Activated T-cell treated with anti-CD3 and anti-CD28 coated beads, Interleukin-2, amount 50 U/mL, for 48 hours (primary cell): ENCODE data around the gene ACKR2.
A peak's percentile ranks its signal among the peaks of the same experiment; 100 is the strongest.

ENCODE experiments used
- DNase-seq, 2 experiments: peaks; one replicate each; pipeline ENCODE4 v3.0.0-alpha.2; 2020

Gene ACKR2

DNA sequence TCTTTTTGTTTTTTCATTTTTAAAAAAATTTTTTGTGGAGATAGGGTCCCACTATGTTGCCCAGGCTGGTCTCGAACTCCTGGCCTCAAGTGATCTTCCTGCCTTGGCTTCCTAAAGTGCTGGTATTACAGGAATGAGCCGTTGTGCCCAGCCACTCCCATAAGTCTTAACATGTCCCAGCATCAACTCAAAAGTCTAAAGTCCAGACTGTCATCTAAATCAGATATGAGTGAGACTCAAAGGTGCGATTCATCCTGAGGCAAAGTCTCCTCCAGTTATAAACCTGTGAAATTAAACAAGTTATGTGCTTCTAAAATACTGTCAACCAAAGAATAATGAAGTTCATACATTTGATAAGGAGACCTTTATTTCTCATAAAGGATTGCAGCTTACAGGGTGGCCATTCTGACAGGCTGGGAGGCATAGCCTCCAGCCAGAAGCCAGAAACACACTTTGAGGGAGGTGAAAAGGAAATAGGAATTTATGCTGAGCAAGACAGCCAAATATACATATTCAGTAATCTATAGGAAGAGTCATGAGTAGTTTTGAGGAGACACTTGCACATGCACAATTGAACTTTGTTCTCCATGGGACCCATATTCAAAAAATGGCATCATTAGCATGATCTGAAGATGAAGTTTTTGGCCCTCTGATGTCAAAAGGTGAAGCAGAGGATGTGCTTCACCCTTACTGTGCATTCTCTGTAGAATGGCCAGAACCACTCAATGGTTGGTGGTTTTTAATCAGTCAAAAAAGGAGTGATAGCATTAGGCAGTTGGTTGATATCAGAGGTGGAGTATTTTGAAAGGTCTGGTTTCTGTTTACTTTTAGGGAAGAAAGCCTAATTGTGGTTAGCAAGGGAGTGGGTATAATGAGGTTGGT, 85.7 kb downstream of the ACKR2 start:
- DNase-seq: no peak

DNA sequence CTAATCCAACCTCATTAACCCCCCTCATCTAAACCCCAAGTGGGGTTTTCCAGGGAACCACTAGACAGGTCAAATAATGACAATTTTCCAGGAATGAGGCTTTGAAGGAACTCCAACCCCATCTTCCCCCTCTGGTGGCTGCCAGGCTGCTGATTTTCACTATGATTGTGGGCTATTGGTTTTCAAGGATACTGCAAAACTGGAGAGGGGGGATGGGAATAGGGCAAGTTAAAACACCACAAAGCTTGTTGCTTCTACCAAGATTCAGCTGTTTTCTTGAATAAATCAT, 86.3 kb downstream of the ACKR2 start:
- no peak for DNase-seq

DNA sequence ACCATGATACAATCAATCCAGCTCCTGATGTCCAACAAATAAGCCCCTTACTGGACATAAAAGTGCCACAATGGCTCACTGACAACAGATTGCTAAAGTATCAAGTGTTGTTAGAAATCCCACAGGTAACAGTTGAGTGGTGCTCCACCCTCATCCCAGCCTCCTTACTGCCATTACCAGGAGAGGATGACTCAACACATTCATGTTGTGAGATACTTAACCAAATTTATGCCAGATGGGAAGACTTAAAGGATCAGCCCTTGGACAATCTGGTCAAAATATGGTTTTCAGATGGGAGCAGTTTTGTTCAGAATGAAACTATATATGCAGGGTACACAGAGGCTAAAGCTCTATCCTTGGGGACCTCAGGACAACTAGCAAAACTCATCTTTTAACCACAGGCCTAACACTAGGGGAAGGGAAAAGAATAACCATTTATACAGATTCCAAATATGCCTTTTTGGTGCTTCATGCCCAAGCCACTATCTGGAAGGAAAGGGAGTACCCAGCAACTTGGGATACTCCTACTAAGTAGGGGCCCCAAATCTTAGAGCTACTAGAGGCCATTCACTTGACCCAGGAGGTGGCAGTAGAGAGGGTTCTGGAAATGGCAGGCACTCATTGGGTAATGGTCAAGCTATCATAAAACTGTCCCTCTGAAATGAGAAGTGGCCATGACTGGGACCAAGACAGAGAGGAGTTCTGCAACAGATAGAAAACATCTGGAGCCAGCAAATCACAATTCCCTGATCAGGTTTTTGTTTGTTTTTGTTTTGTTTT, 89.8 kb downstream of the ACKR2 start:
- DNase-seq: no peak

DNA sequence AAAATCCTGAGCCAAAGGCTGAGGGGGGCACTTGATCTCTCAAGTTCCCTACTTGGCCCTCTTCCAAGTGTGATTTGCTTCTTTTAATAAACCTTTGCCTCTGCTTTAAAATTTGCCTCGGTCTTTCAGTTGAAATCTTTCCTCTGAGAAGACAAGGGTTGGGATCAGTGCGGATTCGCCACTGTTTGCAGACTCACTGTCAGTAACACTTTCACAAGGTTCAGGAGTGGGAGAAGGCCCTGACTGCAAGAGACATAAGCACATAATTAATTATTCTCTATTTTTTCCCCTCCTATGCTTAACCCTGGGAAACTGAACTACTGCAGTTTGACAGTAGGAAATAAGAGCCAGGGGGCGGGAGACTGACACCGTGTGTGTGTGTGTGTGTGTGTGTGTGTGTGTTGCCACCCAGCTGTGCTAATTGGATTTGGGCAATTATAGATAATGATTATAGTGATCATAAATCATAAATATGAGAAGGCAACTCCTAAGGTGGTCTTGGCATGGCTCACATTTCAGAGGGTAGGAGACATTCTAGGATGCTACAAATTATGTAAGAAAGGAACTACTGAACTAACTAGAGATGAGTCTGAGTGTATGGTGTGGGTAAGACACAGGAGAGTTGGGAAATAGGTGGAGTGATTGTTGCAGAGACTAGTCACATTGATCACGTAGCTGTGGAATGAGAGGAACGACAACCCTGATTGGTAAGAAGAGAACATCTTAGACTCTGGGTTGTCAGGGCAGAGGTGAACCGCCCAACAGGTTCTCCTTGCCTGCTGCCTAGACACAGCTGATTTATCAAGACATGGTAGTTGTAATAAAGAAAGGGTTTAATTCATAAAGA, 91.2 kb downstream of the ACKR2 start:
- no peak for DNase-seq

DNA sequence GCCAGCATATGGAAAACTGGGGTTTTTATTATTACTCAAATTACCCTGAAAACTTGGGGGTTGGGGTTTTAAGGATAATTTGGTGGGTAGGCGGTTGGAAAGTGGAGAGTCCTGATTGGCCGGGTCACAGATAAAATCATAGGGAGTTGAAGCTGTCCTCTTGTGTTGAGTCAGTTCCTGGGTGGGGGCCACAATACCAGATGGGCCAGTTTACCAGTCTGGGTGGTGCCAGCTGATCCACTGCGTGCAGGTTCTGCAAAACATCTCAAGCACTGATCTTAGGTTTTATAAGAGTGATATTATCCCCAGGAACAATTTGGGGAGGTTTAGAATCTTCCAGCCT, 91.8 kb downstream of the ACKR2 start:
- DNase-seq: no peak

DNA sequence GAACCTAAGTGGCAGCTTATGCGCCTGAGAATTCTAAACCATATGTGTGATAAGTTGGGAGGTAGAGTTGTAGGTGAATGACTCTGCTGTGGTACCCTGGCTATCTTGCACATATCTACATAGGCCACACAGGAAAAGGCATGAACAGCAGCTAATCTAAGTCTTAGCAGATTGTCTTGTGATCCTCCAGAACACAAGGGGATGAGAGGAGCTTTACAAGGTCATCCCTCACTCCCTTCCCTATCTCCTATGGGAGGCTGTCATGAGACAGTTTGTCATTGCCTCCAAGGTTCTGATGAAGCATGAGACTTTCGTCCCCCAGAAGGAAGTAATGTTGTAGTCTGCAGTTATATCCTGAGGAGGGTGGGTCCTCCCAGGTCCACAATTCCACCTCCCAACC, 93.0 kb downstream of the ACKR2 start:
- DNase-seq: no peak

DNA sequence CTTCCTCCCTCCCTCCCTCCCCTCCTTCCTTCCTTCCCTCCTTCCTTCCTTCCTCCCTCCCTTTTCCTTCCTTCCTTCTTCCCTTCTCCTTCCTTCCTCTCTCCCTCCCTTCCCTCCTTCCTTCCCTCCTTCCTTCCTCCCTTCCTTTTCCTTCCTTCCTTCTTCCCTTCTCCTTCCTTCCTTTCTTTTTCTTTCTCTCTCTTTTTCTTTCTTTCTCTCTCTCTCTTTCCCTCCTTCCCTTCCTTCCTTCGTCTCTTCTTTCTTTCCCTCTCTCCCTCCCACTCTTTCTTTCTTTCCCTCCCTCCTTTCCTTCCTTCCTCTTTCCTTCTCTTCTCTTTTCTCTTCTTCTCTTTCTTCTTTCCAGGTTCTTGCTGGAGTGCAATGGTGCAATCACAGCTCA, 94.8 kb downstream of the ACKR2 start:
- no peak for DNase-seq

DNA sequence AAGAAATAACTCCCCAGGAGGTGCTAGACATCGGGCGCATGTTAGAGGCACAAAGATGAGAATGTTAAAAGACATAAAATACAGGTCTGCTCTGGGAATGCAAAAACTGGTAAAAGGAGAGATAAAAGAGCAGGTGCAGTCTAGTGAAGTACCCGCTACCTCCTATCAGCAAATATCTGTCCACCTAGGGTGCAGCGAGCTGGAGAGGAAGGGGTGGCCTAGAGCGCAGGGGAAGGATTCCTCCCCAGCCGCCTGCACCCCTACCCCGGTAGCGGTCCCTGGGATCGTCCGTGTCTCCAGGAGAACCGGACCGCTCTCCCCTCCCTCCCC, 96.5 kb downstream of the ACKR2 start:
- no peak for DNase-seq

DNA sequence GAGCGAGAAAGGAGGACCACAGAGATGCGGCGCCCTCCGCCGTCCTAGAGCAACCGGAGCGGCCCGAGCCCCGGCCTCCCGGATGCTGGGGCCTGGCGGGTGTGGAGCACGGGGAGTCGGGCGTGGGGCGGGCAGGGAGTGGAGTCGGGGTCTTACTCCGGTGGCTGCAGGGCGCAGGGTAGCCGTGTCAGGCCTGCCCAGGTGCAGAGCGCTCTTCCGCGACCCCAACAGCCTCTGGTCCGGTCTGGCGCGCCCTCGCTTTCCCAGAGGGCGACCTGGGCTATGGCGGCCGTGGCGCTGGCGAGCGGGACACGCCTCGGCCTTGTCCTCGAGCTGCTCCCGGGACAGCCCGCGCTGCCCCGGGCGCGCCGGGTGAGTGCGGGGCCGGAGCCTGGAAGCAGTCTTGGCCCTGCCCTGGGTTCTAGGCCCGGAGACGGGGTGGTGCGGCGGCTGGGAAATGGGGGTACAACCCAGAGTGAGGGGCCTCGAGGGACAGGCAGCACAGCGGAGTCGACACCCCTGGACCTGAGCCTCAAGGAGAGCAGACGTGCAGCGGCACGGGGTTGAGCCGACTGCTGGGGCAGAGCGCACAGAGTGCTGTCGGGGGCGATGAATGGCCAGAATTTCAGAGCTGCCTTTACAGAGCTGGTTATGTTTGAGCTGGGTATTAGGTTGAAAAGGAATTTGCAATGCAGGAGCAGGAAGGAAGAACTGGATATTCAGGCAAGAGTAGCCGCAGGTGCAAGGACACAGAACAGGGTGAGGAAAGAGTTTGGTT, 97.0 kb downstream of the ACKR2 start, which contains the start of gene ZNF662:
Gene ZNF662, plus strand, starts transcription at position 73 of the 778 bp plus-strand sequence. CDS start 1,973 bp downstream, outside the sequence.
- DNase-seq: peak; percentile 45 to 49

DNA sequence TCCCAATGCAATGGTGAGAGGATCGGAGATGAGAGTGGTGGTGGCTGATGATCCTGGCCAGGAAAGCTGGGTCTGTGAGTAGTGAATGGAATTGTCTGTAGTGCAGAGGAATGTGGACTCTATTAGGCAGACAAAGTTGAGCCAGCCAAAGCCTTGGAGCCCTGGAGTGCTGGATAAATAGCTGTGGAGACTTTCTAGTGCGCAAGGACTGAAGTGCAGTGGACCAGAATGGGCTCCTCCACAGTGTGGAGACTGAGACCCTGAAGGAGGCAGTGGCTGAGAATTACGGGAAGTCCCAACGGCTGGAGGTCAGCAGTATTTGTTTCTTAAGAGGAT, 97.6 kb downstream of the ACKR2 start:
- peak in 1 of 2 experiments; percentile 17 for DNase-seq

DNA sequence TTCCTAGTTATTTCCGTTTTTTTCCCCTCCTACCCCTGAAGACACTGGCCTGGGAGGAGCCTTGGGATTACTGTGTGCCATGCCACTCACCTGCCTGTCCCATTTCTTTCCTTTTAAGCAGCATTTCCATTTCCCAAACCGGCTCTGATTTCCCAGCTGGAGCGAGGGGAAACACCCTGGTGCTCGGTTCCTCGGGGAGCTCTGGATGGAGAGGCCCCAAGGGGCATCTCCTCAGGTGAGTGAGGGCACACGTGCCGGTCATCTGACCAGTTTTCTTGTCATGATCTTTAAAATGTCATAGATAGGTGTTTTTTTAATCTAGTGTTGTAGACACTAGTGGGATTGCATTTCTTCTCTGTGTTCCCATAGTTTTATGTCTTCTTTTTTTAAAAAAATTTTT, 99.4 kb downstream of the ACKR2 start:
- DNase-seq: no peak

DNA sequence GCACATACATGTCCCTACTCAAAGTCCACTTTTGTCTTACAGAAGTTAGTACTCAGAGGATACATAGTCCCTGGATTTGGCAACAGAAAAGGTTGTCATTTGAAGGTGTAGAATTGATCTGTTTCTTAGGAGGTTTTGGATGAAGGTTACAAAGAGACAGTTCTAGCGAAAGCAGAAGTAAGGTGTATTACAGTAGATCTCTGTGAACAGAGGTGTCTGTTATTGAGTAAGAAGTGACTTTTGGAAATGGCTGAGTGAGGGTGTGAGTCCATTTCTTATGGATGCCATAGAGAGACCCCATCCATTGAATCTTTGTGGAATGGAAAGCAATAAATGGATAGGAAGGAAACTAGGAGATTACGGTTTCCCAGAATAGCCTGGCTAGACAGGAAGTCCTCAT, 102.3 kb downstream of the ACKR2 start:
- no peak for DNase-seq

DNA sequence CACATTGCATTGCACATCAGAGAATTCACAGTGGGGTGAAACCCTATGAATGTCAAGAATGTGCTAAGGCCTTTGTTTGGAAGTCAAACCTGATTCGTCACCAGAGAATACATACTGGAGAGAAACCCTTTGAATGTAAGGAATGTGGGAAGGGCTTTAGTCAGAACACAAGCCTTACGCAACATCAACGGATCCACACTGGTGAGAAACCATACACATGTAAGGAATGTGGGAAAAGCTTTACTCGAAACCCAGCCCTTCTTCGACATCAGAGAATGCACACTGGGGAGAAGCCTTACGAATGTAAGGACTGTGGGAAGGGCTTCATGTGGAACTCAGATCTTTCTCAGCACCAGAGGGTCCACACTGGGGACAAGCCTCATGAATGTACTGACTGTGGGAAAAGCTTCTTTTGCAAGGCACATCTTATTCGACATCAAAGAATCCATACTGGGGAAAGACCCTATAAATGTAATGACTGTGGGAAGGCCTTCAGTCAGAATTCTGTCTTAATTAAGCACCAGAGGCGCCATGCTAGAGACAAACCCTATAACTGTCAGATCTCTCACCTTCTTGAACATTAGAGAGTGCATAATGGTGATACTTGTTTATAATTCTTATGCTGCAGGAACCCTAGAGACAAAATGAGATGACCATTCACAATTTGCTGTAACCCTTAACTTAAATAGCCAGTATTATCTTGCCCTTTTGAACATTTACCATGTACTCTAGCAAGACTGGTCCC, 105.7 kb downstream of the ACKR2 start:
- DNase-seq: no peak
